Activated CD8-positive, alpha-beta memory T cell treated with anti-CD3 and anti-CD28 coated beads, Interleukin-2, amount 50 U/mL, for 24 hours (primary cell): ENCODE data around the gene VSX2.
"Not testable (repeated sequence)": the region's sequence is repeated elsewhere in the genome, so short reads cannot be mapped to it uniquely, and the experiment has no call there.

Experiments
- DNase-seq: peaks from one replicate; pipeline ENCODE4 v3.0.0-alpha.2; 2020; ENCODE audit errors: extremely low read depth

Gene VSX2

GRCh38 chr14:74259513-74259912, 20.3 kb downstream of the VSX2 start:
- no peak for DNase-seq

- DNase-seq: no peak
Measured at GRCh38 chr14:74260525-74261233, 21.4 kb downstream of the VSX2 start.

- DNase-seq: no peak
Measured at GRCh38 chr14:74261288-74261687, 22.0 kb downstream of the VSX2 start.

- DNase-seq: no peak
Measured at GRCh38 chr14:74262076-74262475, 22.8 kb downstream of the VSX2 start.

GRCh38 chr14:74263181-74263580, 23.9 kb downstream of the VSX2 start:
- no peak for DNase-seq

GRCh38 chr14:74263921-74264320, 24.7 kb downstream of the VSX2 start:
- no peak for DNase-seq

GRCh38 chr14:74265301-74265965, 26.2 kb downstream of the VSX2 start:
- DNase-seq: no peak

- DNase-seq: no peak
Measured at GRCh38 chr14:74267588-74267987, 28.3 kb downstream of the VSX2 start.

- DNase-seq: not testable (repeated sequence)
Measured at GRCh38 chr14:74270382-74271177, 31.3 kb downstream of the VSX2 start.

- DNase-seq: no peak
Measured at GRCh38 chr14:74271365-74271764, 32.1 kb downstream of the VSX2 start.

GRCh38 chr14:74275241-74275841, 36.1 kb downstream of the VSX2 start:
- DNase-seq: no peak

- no peak for DNase-seq
Measured at GRCh38 chr14:74278080-74278479, 38.8 kb downstream of the VSX2 start.

- no peak for DNase-seq
Measured at GRCh38 chr14:74281069-74281468, 41.8 kb downstream of the VSX2 start.

- no peak for DNase-seq
Measured at GRCh38 chr14:74286736-74287135, 47.5 kb downstream of the VSX2 start.

- DNase-seq: no peak
Measured at GRCh38 chr14:74289801-74290200, 50.6 kb downstream of the VSX2 start.

- no peak for DNase-seq
Measured at GRCh38 chr14:74290415-74290814, 51.2 kb downstream of the VSX2 start.

- no peak for DNase-seq
Measured at GRCh38 chr14:74292061-74292460, 52.8 kb downstream of the VSX2 start.

GRCh38 chr14:74293606-74294005, 54.4 kb downstream of the VSX2 start:
- no peak for DNase-seq

- DNase-seq: no peak
Measured at GRCh38 chr14:74296037-74296467, 56.8 kb downstream of the VSX2 start.

GRCh38 chr14:74297986-74298385, 58.7 kb downstream of the VSX2 start:
- no peak for DNase-seq

GRCh38 chr14:74299061-74299545, 59.9 kb downstream of the VSX2 start:
- no peak for DNase-seq

GRCh38 chr14:74301594-74302151, 62.4 kb downstream of the VSX2 start:
- no peak for DNase-seq
